HG02970 (cell line): ENCODE results near the gene NPAS1.
"Not testable (repeated sequence)": the region's sequence is repeated elsewhere in the genome, so short reads cannot be mapped to it uniquely, and the experiment has no call there.

Source experiments
- ATAC-seq: cut with Tn5 transposase; IDR thresholded peaks from one replicate; pipeline ENCODE4 v1.9.1; 2021; ENCODE audit warnings: mild to moderate bottlenecking, moderate library complexity, moderate number of reproducible peaks; ENCODE audit not compliant: unreplicated experiment, low FRiP score

NPAS1 gene

GRCh38 chr19:46988614-46989230 lies 30.9 kb upstream of the NPAS1 start:
- no peak for ATAC-seq

DNA sequence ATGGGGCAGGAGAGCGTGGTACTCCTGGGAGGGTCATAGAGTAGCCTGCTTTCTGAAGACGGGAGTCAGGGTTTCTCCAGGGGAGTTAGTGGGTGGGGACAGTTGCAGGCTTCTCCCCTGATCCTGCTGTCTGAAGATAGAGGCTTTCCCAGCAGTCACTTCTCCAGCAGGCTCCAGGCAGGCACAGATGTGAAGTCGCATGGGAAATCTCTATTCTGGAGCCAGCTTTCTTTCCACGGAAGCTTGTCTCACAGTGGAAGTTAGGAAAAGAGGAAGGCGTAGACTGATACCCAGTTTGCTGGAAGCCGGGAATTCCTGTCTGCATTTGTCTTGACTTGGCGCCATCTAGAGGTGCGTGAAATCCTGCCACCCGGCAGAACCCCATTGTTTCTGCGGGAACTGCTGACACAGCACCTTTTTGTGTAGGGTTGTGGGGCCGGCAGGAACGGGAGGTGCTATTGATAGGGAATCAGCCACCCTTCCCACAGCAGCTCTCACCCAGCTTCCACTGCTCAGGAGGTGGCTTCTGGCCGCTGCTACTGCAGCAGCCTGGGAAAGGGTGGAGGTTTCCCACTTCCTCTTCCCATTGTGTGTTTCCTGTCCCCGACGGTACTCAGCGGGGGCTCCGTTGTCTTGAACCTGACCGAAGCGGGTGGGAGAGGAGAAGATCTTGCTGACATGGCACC lies 28.5 kb upstream of the NPAS1 start:
- no peak for ATAC-seq

DNA sequence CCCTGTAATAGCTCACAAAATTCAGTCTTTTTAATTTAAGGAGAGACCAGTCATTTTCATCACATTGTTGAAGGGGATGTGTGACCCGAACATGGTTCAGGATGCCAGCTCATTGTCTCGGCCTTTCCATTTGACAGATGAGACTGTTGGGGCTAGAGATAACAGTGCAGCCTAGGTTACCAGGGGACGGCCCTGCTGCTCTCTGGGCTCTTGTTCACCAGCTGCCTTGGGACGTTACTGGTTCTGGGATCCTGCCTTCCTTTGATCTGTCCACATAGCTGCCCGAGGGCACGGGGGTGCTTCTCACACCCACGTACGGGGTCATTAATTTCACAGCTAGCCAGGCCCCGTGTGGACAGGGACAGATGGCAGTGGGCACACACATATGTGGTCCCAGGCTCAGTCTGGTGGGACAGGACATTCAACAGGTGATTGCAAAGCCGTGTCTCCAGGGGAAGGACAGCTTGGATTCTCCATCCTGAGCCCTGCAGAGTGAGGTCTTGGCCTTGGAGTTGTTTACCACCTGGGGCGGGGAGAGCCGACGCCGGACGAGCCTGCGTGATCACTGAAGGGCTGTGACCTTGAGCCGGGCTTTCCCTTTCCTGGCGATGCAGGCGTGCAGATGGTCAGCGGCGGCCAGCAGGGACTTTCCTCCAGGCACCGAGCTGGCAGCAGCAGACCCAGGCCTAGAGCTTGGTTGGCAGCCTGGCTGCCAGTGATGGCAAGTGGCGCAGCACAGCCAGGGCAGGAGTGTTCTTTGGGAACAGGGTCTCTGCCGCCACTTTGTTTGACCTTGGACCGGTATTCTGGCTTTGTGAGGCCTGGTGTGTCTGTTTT lies 26.7 kb upstream of the NPAS1 start:
- no peak for ATAC-seq

DNA sequence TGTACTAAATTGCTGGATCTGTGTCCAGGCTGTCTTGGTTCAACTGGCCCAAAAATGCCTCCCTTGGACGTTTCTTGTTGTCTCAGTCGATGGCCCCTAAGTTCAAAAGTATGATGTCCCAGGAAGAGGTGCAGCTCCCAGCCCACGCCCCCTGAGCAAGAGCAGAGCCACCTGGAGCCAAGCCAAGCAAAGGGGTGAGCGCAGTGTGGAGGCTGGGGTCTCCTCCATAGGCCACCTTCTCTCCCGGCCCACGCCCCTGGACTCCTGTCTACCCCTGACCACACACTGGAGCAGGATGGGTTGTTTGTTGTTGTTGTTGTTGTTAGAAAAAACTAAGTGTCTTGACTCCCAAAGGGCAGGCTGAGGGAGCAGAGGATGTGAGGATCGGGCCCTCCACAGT lies 26.0 kb upstream of the NPAS1 start:
- no peak for ATAC-seq

GRCh38 chr19:46994141-46994686 lies 25.4 kb upstream of the NPAS1 start:
- ATAC-seq = no peak

GRCh38 chr19:46995492-46995891 lies 24.1 kb upstream of the NPAS1 start:
- no peak for ATAC-seq

DNA sequence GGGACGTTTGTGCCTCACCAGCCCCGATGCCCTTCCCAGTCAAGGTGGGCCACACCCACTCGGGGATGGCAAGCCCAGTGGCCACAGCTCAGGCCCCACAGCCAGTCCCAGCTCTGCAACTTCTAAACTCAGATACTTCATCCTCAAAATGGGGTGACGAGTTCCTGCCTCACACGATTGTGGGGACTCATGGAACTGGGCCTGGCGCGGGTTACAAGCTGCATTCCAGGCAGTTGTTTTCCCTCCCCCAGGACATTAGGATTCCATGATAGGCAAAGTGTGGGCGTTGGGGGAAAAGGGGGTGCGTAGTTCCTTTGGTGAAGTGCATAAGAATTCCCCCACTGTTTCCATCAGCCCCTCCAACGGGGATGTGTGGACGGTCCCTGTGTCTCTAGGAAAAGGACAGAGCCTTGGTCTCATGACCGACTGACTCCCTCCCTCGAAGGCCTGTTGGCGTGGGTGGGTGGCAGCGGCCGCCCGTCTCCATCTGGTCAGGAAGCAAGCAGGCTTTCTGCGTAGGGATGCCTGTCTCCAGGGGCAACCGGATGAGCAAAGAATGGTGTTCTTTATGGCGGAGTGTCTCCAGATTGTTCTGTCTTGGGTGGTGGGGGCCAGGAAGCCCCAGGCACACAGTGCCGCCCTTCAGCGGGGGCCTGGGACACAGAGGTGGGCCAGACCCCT lies 21.1 kb upstream of the NPAS1 start:
- no peak for ATAC-seq

DNA sequence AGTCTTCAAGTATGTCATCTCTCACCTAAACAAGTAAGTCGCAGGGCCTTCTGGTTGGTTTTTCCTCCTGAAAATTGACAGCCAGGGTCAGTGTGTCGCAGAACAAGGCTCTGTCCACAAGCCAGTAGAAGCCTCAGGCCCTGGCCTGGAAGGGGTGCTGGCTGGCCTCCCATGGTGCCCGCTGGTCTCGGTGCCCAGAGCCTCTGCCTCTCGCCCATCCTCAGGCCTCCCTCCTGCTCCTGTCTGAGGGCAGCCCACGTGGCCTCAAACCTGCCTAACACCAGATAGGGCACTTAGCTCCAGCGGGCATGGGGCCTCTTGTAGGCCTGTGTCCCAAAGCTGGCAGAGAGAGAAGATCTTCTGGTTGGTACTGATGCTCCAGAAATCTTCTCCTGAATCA lies 20.3 kb upstream of the NPAS1 start:
- ATAC-seq = no peak

- no peak for ATAC-seq
Observed at GRCh38 chr19:46999878-47000277, 19.8 kb upstream of the NPAS1 start.

- no peak for ATAC-seq
Observed at GRCh38 chr19:47000373-47000772, 19.3 kb upstream of the NPAS1 start.

DNA sequence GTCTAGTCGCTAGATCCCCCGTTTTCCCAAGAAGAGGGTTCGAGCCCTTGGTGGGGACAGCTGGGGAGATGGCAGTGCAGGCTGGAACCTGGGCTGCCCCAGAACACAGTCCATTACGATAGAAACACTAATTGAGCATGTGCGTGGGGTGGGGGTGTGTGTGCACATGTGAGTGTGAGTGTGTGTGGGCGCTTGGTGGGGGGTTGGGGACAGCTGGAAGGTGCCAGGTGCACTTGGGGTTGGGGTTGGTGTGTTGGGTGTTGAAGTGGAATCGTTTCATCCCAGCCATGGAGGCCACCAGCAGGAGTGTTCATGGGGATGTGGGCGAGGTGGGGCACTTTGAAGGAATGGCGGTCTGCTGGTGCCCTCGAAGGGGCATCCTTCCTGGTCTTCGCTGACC lies 18.1 kb upstream of the NPAS1 start:
- no peak for ATAC-seq

GRCh38 chr19:47002106-47002766 lies 17.4 kb upstream of the NPAS1 start:
- ATAC-seq = no peak

DNA sequence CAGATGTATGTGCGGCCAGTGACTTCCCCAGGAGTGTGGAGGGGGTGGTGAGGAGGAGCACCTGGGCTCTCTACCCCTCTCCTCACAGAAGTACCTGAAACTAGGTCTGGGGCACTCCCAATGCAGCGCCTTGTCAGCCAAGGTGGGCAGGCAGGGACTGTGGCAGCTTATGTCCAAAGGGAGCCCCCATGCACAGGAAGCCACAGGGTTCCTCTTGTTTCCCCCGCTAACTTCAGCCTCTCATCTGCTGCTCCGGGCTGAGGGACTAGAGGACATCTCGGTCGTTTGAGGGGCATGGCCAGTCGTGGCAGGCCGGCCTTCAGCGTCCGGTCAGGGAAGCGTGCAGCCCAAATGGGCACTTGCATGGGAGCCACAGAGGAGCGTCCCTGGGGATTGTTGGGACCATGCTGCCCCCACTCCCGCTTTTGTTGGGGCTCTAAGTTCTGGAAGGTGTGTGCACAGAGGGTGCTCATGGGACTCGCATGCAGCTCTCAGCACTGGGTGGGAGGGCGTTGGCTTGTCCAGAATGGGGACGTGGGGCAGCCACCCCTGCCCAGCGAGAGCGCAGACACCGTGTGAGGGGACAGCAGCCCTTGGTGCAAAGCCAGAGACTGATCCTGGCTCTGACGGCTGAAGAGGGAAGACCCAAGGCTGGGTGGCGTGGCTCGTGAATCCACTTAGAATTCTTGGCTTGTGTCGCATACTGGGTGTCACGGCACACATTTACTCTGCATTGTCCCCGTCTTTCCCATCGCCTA lies 16.6 kb upstream of the NPAS1 start:
- no peak for ATAC-seq

- no peak for ATAC-seq
Observed at GRCh38 chr19:47003611-47004465, 15.8 kb upstream of the NPAS1 start.

DNA sequence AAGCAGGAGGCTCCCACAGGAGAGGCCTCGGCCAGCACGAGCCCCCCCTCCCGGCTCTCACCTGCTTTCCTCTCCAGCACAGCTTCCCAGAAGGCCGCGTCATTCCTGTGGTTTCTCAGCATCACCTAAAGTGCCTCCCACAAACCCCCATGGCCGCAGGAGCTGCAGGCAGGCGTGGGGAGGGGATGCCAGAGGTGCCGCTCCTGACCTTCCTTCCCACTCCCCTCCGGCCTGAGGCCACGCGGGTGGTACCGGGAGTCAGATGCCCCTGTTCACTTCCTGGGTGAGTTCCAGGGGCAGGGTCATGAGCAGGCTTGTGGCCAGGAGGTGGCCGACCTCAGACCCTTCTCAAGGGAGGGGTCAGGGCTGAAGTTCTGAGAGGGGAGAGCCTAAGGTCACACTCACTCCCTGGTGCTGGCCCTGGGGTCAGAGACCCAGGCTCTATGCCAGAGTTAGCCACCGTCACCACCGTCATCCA lies 14.4 kb upstream of the NPAS1 start:
- ATAC-seq = no peak

DNA sequence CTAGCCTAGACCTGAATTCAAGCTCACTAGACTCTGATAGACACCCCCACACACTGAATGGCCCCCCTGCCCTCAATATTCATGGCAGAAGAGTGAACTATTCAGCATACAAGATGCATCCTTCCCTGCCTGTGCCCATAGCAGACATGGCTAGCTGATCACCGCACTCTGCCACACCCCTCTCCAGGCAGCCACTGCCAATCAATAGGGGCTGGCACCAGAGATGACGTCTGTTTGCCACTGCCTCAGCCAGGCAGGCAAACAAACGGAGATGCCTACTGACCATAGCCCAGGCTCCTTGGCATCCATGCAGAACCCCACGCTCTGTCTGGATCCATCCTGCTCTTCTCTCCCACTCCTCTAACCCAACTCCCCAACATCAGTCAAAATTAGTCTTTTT lies 13.8 kb upstream of the NPAS1 start:
- ATAC-seq = no peak

GRCh38 chr19:47006496-47006895 lies 13.1 kb upstream of the NPAS1 start:
- ATAC-seq = no peak

- not testable (repeated sequence) for ATAC-seq
Observed at GRCh38 chr19:47010549-47010948, 9.1 kb upstream of the NPAS1 start.
